H9 (cell line): Measurements from ENCODE around the gene FHIP2A. TPM values are rescaled to one million over a fixed set of nuclear protein-coding genes. Genes with fewer than 3 reads are reported as not detected.

ENCODE experiments used
- DNase-seq: peaks from one replicate; pipeline ENCODE4 v3.0.0-alpha.2; 2017
- H2AFZ ChIP-seq: one replicate; pipeline ENCODE4 v1.6.1; 2013; ENCODE audit warnings: mild to moderate bottlenecking, low read length, control low read depth, moderate library complexity
- H2AK5ac ChIP-seq: 2 replicates; pipeline ENCODE4 v1.6.1; 2013; ENCODE audit warnings: low read length, control low read depth, mixed read lengths; ENCODE audit not compliant: insufficient read length
- H2BK120ac ChIP-seq: one replicate; pipeline ENCODE4 v1.6.1; 2013; ENCODE audit warnings: low read depth, mild to moderate bottlenecking, low read length, control low read depth, inconsistent platforms; ENCODE audit not compliant: poor library complexity, severe bottlenecking
- H2BK12ac ChIP-seq: 2 replicates; pipeline ENCODE4 v1.6.1; 2013; ENCODE audit warnings: low read length, control low read depth, mixed read lengths, low read depth; ENCODE audit not compliant: insufficient read length
- H2BK15ac ChIP-seq: 2 replicates; pipeline ENCODE4 v1.6.1; 2013; ENCODE audit warnings: low read depth, low read length, control low read depth
- H2BK20ac ChIP-seq: one replicate; pipeline ENCODE4 v1.6.1; 2013; ENCODE audit warnings: low read depth, mild to moderate bottlenecking, low read length, control low read depth, inconsistent platforms; ENCODE audit not compliant: poor library complexity, severe bottlenecking
- H2BK5ac ChIP-seq: 2 replicates; pipeline ENCODE4 v1.6.1; 2013; ENCODE audit warnings: low read length, control low read depth, mixed read lengths; ENCODE audit not compliant: insufficient read length
- H3K14ac ChIP-seq: 2 replicates; pipeline ENCODE4 v1.6.1; 2013; ENCODE audit warnings: low read length, control low read depth; ENCODE audit not compliant: insufficient read depth
- H3K18ac ChIP-seq: 2 replicates; pipeline ENCODE4 v1.6.1; 2013; ENCODE audit warnings: low read depth, mild to moderate bottlenecking, mixed read lengths, low read length, control low read depth; ENCODE audit not compliant: insufficient read length
- H3K23ac ChIP-seq: 2 replicates; pipeline ENCODE4 v1.6.1; 2013; ENCODE audit warnings: low read length, control low read depth, mixed read lengths, low read depth; ENCODE audit not compliant: insufficient read length
- H3K23me2 ChIP-seq: 2 replicates; pipeline ENCODE4 v1.6.1; 2013; ENCODE audit warnings: low read depth, mild to moderate bottlenecking, mixed read lengths, low read length, control low read depth; ENCODE audit not compliant: insufficient read length, poor library complexity, severe bottlenecking
- H3K27ac ChIP-seq: 2 replicates; pipeline ENCODE4 v1.5.1; 2013; ENCODE audit warnings: low read length, control low read depth, mixed read lengths, low read depth; ENCODE audit not compliant: insufficient read length
- H3K27me3 ChIP-seq: 2 replicates; pipeline ENCODE4 v1.6.1; 2013; ENCODE audit warnings: low read length, control low read depth, inconsistent platforms; ENCODE audit not compliant: insufficient read depth
- H3K4ac ChIP-seq: 2 replicates; pipeline ENCODE4 v1.6.1; 2013; ENCODE audit warnings: low read depth, mild to moderate bottlenecking, control low read depth, inconsistent platforms, low read length, moderate library complexity
- H3K4me1 ChIP-seq: 2 replicates; pipeline ENCODE4 v1.6.1; 2013; ENCODE audit warnings: low read length, control low read depth, inconsistent platforms; ENCODE audit not compliant: insufficient read depth
- H3K4me2 ChIP-seq: 2 replicates; pipeline ENCODE4 v1.6.1; 2013; ENCODE audit warnings: low read length, control low read depth, mixed read lengths; ENCODE audit not compliant: insufficient read length, insufficient read depth
- H3K56ac ChIP-seq: 2 replicates; pipeline ENCODE4 v1.6.1; 2013; ENCODE audit warnings: low read depth, mild to moderate bottlenecking, mixed read lengths, low read length, control low read depth; ENCODE audit not compliant: insufficient read length
- H3K79me1 ChIP-seq: 2 replicates; pipeline ENCODE4 v1.6.1; 2013; ENCODE audit warnings: low read depth, mild to moderate bottlenecking, moderate library complexity, low read length, control low read depth, inconsistent platforms; ENCODE audit not compliant: insufficient read depth, poor library complexity, severe bottlenecking
- H3K79me2 ChIP-seq: 2 replicates; pipeline ENCODE4 v1.6.1; 2013; ENCODE audit warnings: low read length, control low read depth, inconsistent platforms; ENCODE audit not compliant: insufficient read depth
- H3K9ac ChIP-seq: 2 replicates; pipeline ENCODE4 v1.6.1; 2013; ENCODE audit warnings: low read length, control low read depth, mixed read lengths; ENCODE audit not compliant: insufficient read length; ENCODE audit errors: extremely low read depth
- H3K9me3 ChIP-seq: one replicate; pipeline ENCODE4 v1.6.1; 2013; ENCODE audit warnings: low read depth, low read length, inconsistent platforms; ENCODE audit not compliant: control insufficient read depth
- H3T11ph ChIP-seq: one replicate; pipeline ENCODE4 v1.6.1; 2013; ENCODE audit warnings: mild to moderate bottlenecking, low read length, control low read depth, inconsistent platforms
- H4K20me1 ChIP-seq: one replicate; pipeline ENCODE4 v1.6.1; 2013; ENCODE audit not compliant: control insufficient read depth, insufficient read length, insufficient read depth
- H4K5ac ChIP-seq: 2 replicates; pipeline ENCODE4 v1.6.1; 2013; ENCODE audit warnings: low read depth, mild to moderate bottlenecking, mixed read lengths, low read length, control low read depth; ENCODE audit not compliant: insufficient read length
- H4K8ac ChIP-seq: replicated peaks from 2 replicates; pipeline ENCODE4 v1.6.1; 2013; ENCODE audit warnings: low read length, control low read depth, mixed read lengths, low read depth; ENCODE audit not compliant: insufficient read length
- H4K91ac ChIP-seq: 2 replicates; pipeline ENCODE4 v1.6.1; 2013; ENCODE audit warnings: low read depth, mild to moderate bottlenecking, moderate library complexity, mixed read lengths, low read length, control low read depth; ENCODE audit not compliant: insufficient read length
- H3K27ac Mint-ChIP-seq, 3 experiments: 2 replicates in 2 of 3; 3 replicates in 1 of 3; pipeline ENCODE4 v1.8.0; 2020 to 2021; ENCODE audit warnings: mixed read lengths in 3 of 3, mild to moderate bottlenecking in 1 of 3, moderate library complexity in 1 of 3
- H3K27me3 Mint-ChIP-seq: 2 replicates; pipeline ENCODE4 v1.8.0; 2021; ENCODE audit warnings: low read depth, mild to moderate bottlenecking, moderate library complexity, mixed read lengths
- H3K36me3 Mint-ChIP-seq, 3 experiments: 2 replicates in 2 of 3; 3 replicates in 1 of 3; pipeline ENCODE4 v1.8.0; 2020 to 2021; ENCODE audit warnings: low read depth in 3 of 3, mixed read lengths in 3 of 3; ENCODE audit not compliant: insufficient read depth in 1 of 3
- H3K4me1 Mint-ChIP-seq, 2 experiments: 2 replicates each; pipeline ENCODE4 v1.8.0; 2020; ENCODE audit warnings: mixed read lengths in 2 of 2
- H3K4me3 Mint-ChIP-seq, 2 experiments: 2 replicates in 1 of 2; 3 replicates in 1 of 2; pipeline ENCODE4 v1.8.0; 2020 to 2021; ENCODE audit warnings: mild to moderate bottlenecking in 2 of 2, mixed read lengths in 2 of 2, moderate library complexity in 1 of 2
- H3K9me3 Mint-ChIP-seq, 2 experiments: 2 replicates in 1 of 2; 3 replicates in 1 of 2; pipeline ENCODE4 v1.8.0; 2020; ENCODE audit warnings: mild to moderate bottlenecking in 2 of 2, mixed read lengths in 2 of 2, moderate library complexity in 1 of 2
- CTCF ChIP-seq: fragments of 200-600 bp; sonication (generic); conservative IDR thresholded peaks from 3 replicates; pipeline ENCODE4 v1.8.0; 2021; ENCODE audit warnings: antibody characterized with exemption, mild to moderate bottlenecking
- WGBS: extraction: QIAGEN DNeasy Blood & Tissue Kit; methylation state at CpG from one replicate; pipeline ENCODE4 v1.1.7; 2013; ENCODE audit warnings: missing lambda C conversion rate, low lambda C conversion rate, mixed read lengths; ENCODE audit not compliant: insufficient read length; ENCODE audit errors: extremely low coverage; 5-methylcytosine and 5-hydroxymethylcytosine counted together
- total RNA-seq: library from RNA; stranded (reverse); gene quantifications from 2 replicates; pipeline ENCODE4 v1.2.1, GENCODE V29; 2021

The FHIP2A gene
- total RNA-seq, 1 experiment from 2014 or later: 14.8 TPM

- H3K4me3 Mint-ChIP-seq: no peak overlapping the region
- Histone ChIP-seq H3K56ac (no peak overlapping the region), H4K5ac (no peak overlapping the region), H3K18ac (no peak overlapping the region), H2BK12ac (no peak overlapping the region), H2BK120ac (no peak overlapping the region), H3K23me2 (no peaks in the 10 kb centered on the region), H3K79me2 (no peaks in the 10 kb centered on the region), H4K20me1 (no peaks in the 10 kb centered on the region), H2BK15ac (no peak overlapping the region), H3K9me3 (no peaks in the 10 kb centered on the region), H3K79me1 (no peaks in the 10 kb centered on the region), H4K91ac (no peak overlapping the region), H3K4me2 (no peak overlapping the region), H4K8ac (no peak overlapping the region), H3K14ac (no peak overlapping the region), H2AK5ac (no peak overlapping the region), H3K27ac (no peak overlapping the region), H3K4me1 (no peaks in the 10 kb centered on the region; the same call in 1 of the 2 replicates), H2BK20ac (no peak overlapping the region), H3K27me3 (no peaks in the 10 kb centered on the region), H3K23ac (no peak overlapping the region), H3T11ph (no peak overlapping the region), H3K4ac (no peak overlapping the region), H2AFZ (no peak overlapping the region), H2BK5ac (no peak overlapping the region), H3K9ac (no peak overlapping the region)
- H3K9me3 Mint-ChIP-seq: no peaks in the 10 kb centered on the region
- H3K27ac Mint-ChIP-seq: no peak overlapping the region
- peaks cover 4% of the 10 kb centered on the region in 2 experiments for H3K4me1 Mint-ChIP-seq
- TF ChIP-seq CTCF: no peak
- no peaks in the 10 kb centered on the region for H3K36me3 Mint-ChIP-seq
- no peak for DNase-seq
- WGBS: no CpG with 5 or more reads among the region's 1 CpG
- H3K27me3 Mint-ChIP-seq: peaks cover 2% of the 10 kb centered on the region; the same call in 1 of the 2 replicates
Observed at GRCh38 chr10:114777415-114777814, 44.2 kb upstream of the FHIP2A start.
